K562 (cell line): ENCODE results near the gene PRKX. TPM values are rescaled to one million over a fixed set of nuclear protein-coding genes. Genes with fewer than 3 reads are reported as not detected.

Source experiments
- DDX20 ChIP-seq: fragments of 450-650 bp; IDR thresholded peaks from 2 replicates; pipeline ENCODE4 v1.6.1; 2016; ENCODE audit warnings: missing genetic modification characterization, low read depth, mild to moderate bottlenecking, missing compliant biosample characterization, moderate library complexity
- DEAF1 ChIP-seq: fragments of 450-650 bp; formaldehyde crosslinking; IDR thresholded peaks from 2 replicates; pipeline ENCODE4 v1.4.0; 2020; ENCODE audit warnings: mild to moderate bottlenecking, moderate library complexity
- DMBX1 ChIP-seq: fragments of 250-450 bp; sonication (Bioruptor Pico); IDR thresholded peaks from 2 replicates; pipeline ENCODE4 v1.8.0; 2022; ENCODE audit warnings: inconsistent platforms, mild to moderate bottlenecking, moderate library complexity, borderline replicate concordance
- ELK3 ChIP-seq: fragments of 450-650 bp; formaldehyde crosslinking; IDR thresholded peaks from 2 replicates; pipeline ENCODE4 v1.4.0; 2020; ENCODE audit warnings: mild to moderate bottlenecking
- ETS1 ChIP-seq: conservative IDR thresholded peaks from 2 replicates; pipeline ENCODE4 v1.6.1; 2011; ENCODE audit warnings: low read depth, mild to moderate bottlenecking, low read length; ENCODE audit not compliant: control insufficient read depth
- FOXP4 ChIP-seq: sonication (generic); formaldehyde crosslinking; IDR thresholded peaks from 2 replicates; pipeline ENCODE4 v1.8.0; 2022; ENCODE audit warnings: mild to moderate bottlenecking, missing genetic modification reagents, borderline replicate concordance
- MCM7 ChIP-seq, 2 experiments: fragments of 450-650 bp; IDR thresholded peaks; 2 replicates each; pipeline ENCODE4 v1.6.1; 2016 to 2018
- MEF2A ChIP-seq: IDR thresholded peaks from 2 replicates; pipeline ENCODE4 v1.6.1; 2011; ENCODE audit warnings: low read depth, mild to moderate bottlenecking, low read length, moderate library complexity; ENCODE audit not compliant: control insufficient read depth
- MIER1 ChIP-seq: fragments of 450-650 bp; IDR thresholded peaks from 2 replicates; pipeline ENCODE4 v1.6.1; 2016; ENCODE audit warnings: antibody characterized with exemption, mild to moderate bottlenecking, low read depth
- MYC ChIP-seq, 2 experiments: fragments of 250-450 bp in 1 of 2; sonication (Bioruptor Pico) in 1 of 2; IDR thresholded peaks; 2 replicates each; pipeline versions ENCODE4 v1.5.1 to v1.6.1; 2012 to 2021; ENCODE audit warnings: low read depth in 2 of 2, borderline replicate concordance in 1 of 2, improper control_type of control experiment in 1 of 2, low read length in 1 of 2, mild to moderate bottlenecking in 1 of 2, moderate library complexity in 1 of 2
- NFYB ChIP-seq: IDR thresholded peaks from 2 replicates; pipeline ENCODE4 v1.6.1; 2011; ENCODE audit warnings: mild to moderate bottlenecking, moderate library complexity; ENCODE audit not compliant: insufficient read length; ENCODE audit errors: extremely low read depth
- RAD21 ChIP-seq, 2 experiments: fragments of 250-450 bp in 1 of 2; fragments of 450-650 bp in 1 of 2; sonication (Bioruptor Pico) in 1 of 2; formaldehyde crosslinking in 1 of 2; IDR thresholded peaks in 1 of 2; conservative IDR thresholded peaks in 1 of 2; 2 replicates each; pipeline versions ENCODE4 v1.4.0 to v1.8.0; 2020 to 2022; ENCODE audit warnings: mild to moderate bottlenecking in 2 of 2, moderate library complexity in 1 of 2
- SAFB2 ChIP-seq: fragments of 200-400 bp; formaldehyde crosslinking; IDR thresholded peaks from 2 replicates; pipeline ENCODE4 v1.6.1; 2018; ENCODE audit warnings: borderline replicate concordance, low read length, low read depth, moderate library complexity; ENCODE audit not compliant: severe bottlenecking
- SRSF1 ChIP-seq: fragments of 200-400 bp; formaldehyde crosslinking; IDR thresholded peaks from 2 replicates; pipeline ENCODE4 v1.6.1; 2017; ENCODE audit warnings: mild to moderate bottlenecking, low read depth, low read length, moderate library complexity
- TEAD2 ChIP-seq: fragments of 450-650 bp; IDR thresholded peaks from 2 replicates; pipeline ENCODE4 v1.6.1; 2016; ENCODE audit warnings: missing genetic modification characterization, control low read depth, missing compliant biosample characterization
- polyA plus RNA-seq, 8 experiments: library from polyadenylated mRNA; depleted of rRNA in 4 of 8; stranded (reverse) in 5 of 8; unstranded in 3 of 8; fragments of >200 nt; fragmentation: Nextera tagmentation in 2 of 8; fragmentation: Illumina TruSeq in 1 of 8; extraction: Ambion mirVana in 2 of 8; extraction: Trizol in 1 of 8; gene quantifications; 2 replicates each; pipeline versions ENCODE4 v1.2.1 to v1.2.3, GENCODE V29; 2011 to 2014; ENCODE audit warnings: inconsistent platforms in 1 of 8, missing spikeins in 1 of 8
- total RNA-seq, 7 experiments: library from RNA; depleted of rRNA in 6 of 7; stranded (reverse); fragments of >200 nt in 6 of 7; fragmentation: Illumina TruSeq in 2 of 7; extraction: Trizol in 2 of 7; gene quantifications; 2 replicates each; pipeline versions ENCODE4 v1.2.1 to v1.2.3, GENCODE V29; 2011 to 2021; ENCODE audit warnings: low replicate concordance in 1 of 7

The PRKX gene
- total and polyA plus RNA-seq, 9 of the 15 experiments (the other 6 are each of a cell fraction or from before 2014, with no cell fraction given) = 3.3 to 29.4 (median 23.7) TPM

- TF ChIP-seq FOXP4 (CRISPR knock-in tag) (no peak), RAD21 (CRISPR knock-in tag; conservative IDR thresholded peaks at IDR 0.05 in 1 of 2, IDR thresholded peaks at IDR 0.05 in 1 of 2) (peak; percentile 59 to 67), MYC (IDR thresholded peaks at IDR 0.05; ENCODE audit: low read depth, low read length) (no peak), MYC (CRISPR knock-in tag; IDR thresholded peaks at IDR 0.05; ENCODE audit: borderline replicate concordance, low read depth) (no peak), ELK3 (no peak), SRSF1 (no peak), DMBX1 (CRISPR knock-in tag) (no peak), SAFB2 (no peak), MCM7 (IDR thresholded peaks at IDR 0.05) (no peak), DEAF1 (CRISPR knock-in tag) (0 out of 2 replicates have a peak, but pooled peaks have one; percentile 31), NFYB (no peak), MEF2A (0 out of 2 replicates have a peak, but pooled peaks have one; percentile 9), ETS1 (no peak), DDX20 (tag) (no peak), TEAD2 (no peak), MIER1 (no peak)
Observed at GRCh38 chrX:3638280-3638873, 75.1 kb downstream of the PRKX start (continued).
